SIG-M5 treated with dmso at 0.1 percent for 504 hours (cell line): ENCODE data around the gene CUTC.

Experiments used
- DNase-seq: peaks from one replicate; lab custom pipeline; 2025; ENCODE audit not compliant: unreplicated experiment; lab: John Stamatoyannopoulos, UW

The CUTC gene

GRCh38 chr10:99782447-99783286 lies 50.6 kb downstream of the CUTC start, which contains the start of gene ABCC2:
TSS of gene ABCC2 (plus strand) at chr10:99782640. CDS start at chr10:99782845, 205 bp downstream.
- DNase-seq: no peak

- DNase-seq: no peak
Observed at GRCh38 chr10:99784016-99784726, 52.1 kb downstream of the CUTC start.

- DNase-seq: no peak
Observed at GRCh38 chr10:99784727-99785441, 52.9 kb downstream of the CUTC start.

GRCh38 chr10:99785646-99786045 lies 53.6 kb downstream of the CUTC start:
- DNase-seq: no peak

- DNase-seq: no peak
Observed at GRCh38 chr10:99787311-99787710, 55.3 kb downstream of the CUTC start.

- DNase-seq: no peak
Observed at GRCh38 chr10:99787782-99788445, 55.9 kb downstream of the CUTC start.

GRCh38 chr10:99788598-99789256 lies 56.7 kb downstream of the CUTC start:
- no peak for DNase-seq

- no peak for DNase-seq
Observed at GRCh38 chr10:99791831-99792230, 59.8 kb downstream of the CUTC start.

GRCh38 chr10:99793819-99794218 lies 61.8 kb downstream of the CUTC start:
- DNase-seq: no peak

GRCh38 chr10:99796928-99797327 lies 64.9 kb downstream of the CUTC start:
- no peak for DNase-seq

- DNase-seq: no peak
Observed at GRCh38 chr10:99798031-99798430, 66.0 kb downstream of the CUTC start.

- no peak for DNase-seq
Observed at GRCh38 chr10:99798920-99799319, 66.9 kb downstream of the CUTC start.

GRCh38 chr10:99799613-99800012 lies 67.6 kb downstream of the CUTC start:
- no peak for DNase-seq

- no peak for DNase-seq
Observed at GRCh38 chr10:99804471-99804870, 72.4 kb downstream of the CUTC start.

- DNase-seq: no peak
Observed at GRCh38 chr10:99805190-99805589, 73.2 kb downstream of the CUTC start.
